H1 (cell line): ENCODE measurements around the gene TRIAP1. TPM values are rescaled to one million over a fixed set of nuclear protein-coding genes. Genes with fewer than 3 reads are reported as not detected.

Source experiments
- ASH2L ChIP-seq: fragments of 200-600, 300-600 bp; sonication (generic); IDR thresholded peaks from one replicate; pipeline ENCODE4 v1.7.1; 2017; ENCODE audit warnings: low read length
- CEBPB ChIP-seq: IDR thresholded peaks from 2 replicates; pipeline ENCODE4 v1.6.1; 2012; ENCODE audit warnings: low read depth, low read length
- KDM1A ChIP-seq: fragments of 200-600, 300-600 bp; sonication (generic); IDR thresholded peaks from 2 replicates; pipeline ENCODE4 v1.7.1; 2016; ENCODE audit warnings: mild to moderate bottlenecking, low read length, borderline replicate concordance
- MAFK ChIP-seq: IDR thresholded peaks from 2 replicates; pipeline ENCODE4 v1.6.1; 2012; ENCODE audit warnings: low read depth, mild to moderate bottlenecking, improper control_type of control experiment, low read length
- NRF1 ChIP-seq: IDR thresholded peaks from 2 replicates; pipeline ENCODE4 v1.6.1; 2011; ENCODE audit warnings: mild to moderate bottlenecking, low read depth, low read length, improper control_type of control experiment
- RAD21 ChIP-seq, 2 experiments: IDR thresholded peaks in 1 of 2; conservative IDR thresholded peaks in 1 of 2; 2 replicates each; pipeline ENCODE4 v1.6.1; 2011; ENCODE audit warnings: low read depth in 2 of 2, low read length in 2 of 2, improper control_type of control experiment in 1 of 2, inconsistent platforms in 1 of 2, mild to moderate bottlenecking in 1 of 2, moderate library complexity in 1 of 2
- SAP30 ChIP-seq: fragments of 300-600 bp; sonication (generic); IDR thresholded peaks from 2 replicates; pipeline ENCODE4 v1.7.1; 2012; ENCODE audit warnings: low read length, moderate library complexity, mild to moderate bottlenecking, inconsistent platforms; ENCODE audit not compliant: insufficient read depth, insufficient replicate concordance
- TAF7 ChIP-seq: optimal IDR thresholded peaks from 2 replicates; pipeline ENCODE3; 2011; ENCODE audit warnings: low read depth, mild to moderate bottlenecking, inconsistent platforms, low read length, moderate library complexity, borderline replicate concordance
- polyA plus RNA-seq, 7 experiments: library from polyadenylated mRNA; depleted of rRNA in 3 of 7; stranded (reverse) in 5 of 7; unstranded in 2 of 7; fragments of >200 nt in 5 of 7; fragments of 200-250 nt in 2 of 7; gene quantifications; 1 replicate in 5 of 7; 2 replicates in 1 of 7; 4 replicates in 1 of 7; pipeline versions ENCODE4 v1.2.1 to v1.2.3, GENCODE V29; 2011 to 2013; ENCODE audit warnings: missing spikeins in 2 of 7, mixed read lengths in 2 of 7
- total RNA-seq: library from RNA; stranded (reverse); fragmentation: NEBNext Ultra II Directional; extraction: Animal tissue kit (Norgen Biotek cat#: 25700); gene quantifications from 2 replicates; pipeline ENCODE4 v1.2.1, GENCODE V29; 2021

Gene TRIAP1
- total and polyA plus RNA-seq, 2 of the 8 experiments (the other 6 are each of a cell fraction or from before 2014, with no cell fraction given), result 42.0 to 63.4 TPM

- TF ChIP-seq NRF1 (no peak), CEBPB (no peak), KDM1A (no peak), MAFK (no peak), TAF7 (no peak), SAP30 (no peak), RAD21 (IDR thresholded peaks at IDR 0.05 in 1 of 2, conservative IDR thresholded peaks at IDR 0.05 in 1 of 2; ENCODE audit: low read depth in 2 of 2, low read length in 2 of 2) (no peak), ASH2L (no peak)
Measured at GRCh38 chr12:120479458-120479857, 33.3 kb upstream of the TRIAP1 start (continued).
